Neutrophil (primary cell): ENCODE results near the gene B3GLCT.

ENCODE experiments used
- H3K27ac ChIP-seq: fragments of 200-600 bp; sonication (generic); 2 replicates; pipeline ENCODE4 v1.5.1; 2016; ENCODE audit warnings: mild to moderate bottlenecking, moderate library complexity
- H3K27me3 ChIP-seq: fragments of 200-600 bp; sonication (generic); 2 replicates; pipeline ENCODE4 v1.6.0; 2016; ENCODE audit warnings: mild to moderate bottlenecking
- H3K36me3 ChIP-seq: fragments of 200-600 bp; sonication (generic); 2 replicates; pipeline ENCODE4 v1.5.1; 2017
- H3K4me1 ChIP-seq, 2 experiments: fragments of 200-600 bp in 1 of 2; sonication (generic) in 1 of 2; 1 replicate in 1 of 2; 2 replicates in 1 of 2; pipeline versions ENCODE4 v1.5.1 to v1.6.1; 2013 to 2016; ENCODE audit warnings: low read depth in 1 of 2, low read length in 1 of 2, mild to moderate bottlenecking in 1 of 2, moderate library complexity in 1 of 2; ENCODE audit not compliant: control insufficient read depth in 1 of 2, insufficient read depth in 1 of 2
- H3K4me3 ChIP-seq, 2 experiments: fragments of 200-600 bp in 1 of 2; sonication (generic) in 1 of 2; 1 replicate in 1 of 2; 2 replicates in 1 of 2; pipeline ENCODE4 v1.5.1; 2013 to 2016; ENCODE audit warnings: low read depth in 1 of 2, low read length in 1 of 2, mild to moderate bottlenecking in 1 of 2, moderate library complexity in 1 of 2
- H3K9me3 ChIP-seq: fragments of 200-600 bp; sonication (generic); 2 replicates; pipeline ENCODE4 v1.5.1; 2016
- TF ChIP-seq, protein P1 (sequence below): fragments of 200-600 bp; sonication (generic); IDR thresholded peaks from 2 replicates; pipeline ENCODE4 v1.5.1; 2016; ENCODE audit warnings: antibody characterized with exemption

Gene B3GLCT

GRCh38 chr13:31184981-31185645, 14.7 kb upstream of the B3GLCT start:
- TF ChIP-seq, protein P1, sequence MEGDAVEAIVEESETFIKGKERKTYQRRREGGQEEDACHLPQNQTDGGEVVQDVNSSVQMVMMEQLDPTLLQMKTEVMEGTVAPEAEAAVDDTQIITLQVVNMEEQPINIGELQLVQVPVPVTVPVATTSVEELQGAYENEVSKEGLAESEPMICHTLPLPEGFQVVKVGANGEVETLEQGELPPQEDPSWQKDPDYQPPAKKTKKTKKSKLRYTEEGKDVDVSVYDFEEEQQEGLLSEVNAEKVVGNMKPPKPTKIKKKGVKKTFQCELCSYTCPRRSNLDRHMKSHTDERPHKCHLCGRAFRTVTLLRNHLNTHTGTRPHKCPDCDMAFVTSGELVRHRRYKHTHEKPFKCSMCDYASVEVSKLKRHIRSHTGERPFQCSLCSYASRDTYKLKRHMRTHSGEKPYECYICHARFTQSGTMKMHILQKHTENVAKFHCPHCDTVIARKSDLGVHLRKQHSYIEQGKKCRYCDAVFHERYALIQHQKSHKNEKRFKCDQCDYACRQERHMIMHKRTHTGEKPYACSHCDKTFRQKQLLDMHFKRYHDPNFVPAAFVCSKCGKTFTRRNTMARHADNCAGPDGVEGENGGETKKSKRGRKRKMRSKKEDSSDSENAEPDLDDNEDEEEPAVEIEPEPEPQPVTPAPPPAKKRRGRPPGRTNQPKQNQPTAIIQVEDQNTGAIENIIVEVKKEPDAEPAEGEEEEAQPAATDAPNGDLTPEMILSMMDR = no peak
- no peaks in the 10 kb centered on the region for H3K27me3 ChIP-seq
- no peaks in the 10 kb centered on the region for H3K36me3 ChIP-seq
- H3K27ac ChIP-seq = no peak overlapping the region
- H3K4me1 ChIP-seq = peaks cover 11 to 12% of the 10 kb centered on the region in 2 experiments
- no peak overlapping the region for H3K4me3 ChIP-seq
- H3K9me3 ChIP-seq = no peaks in the 10 kb centered on the region

GRCh38 chr13:31191748-31192147, 8.0 kb upstream of the B3GLCT start:
- Histone ChIP-seq H3K4me3 (no peak overlapping the region), H3K36me3 (no peaks in the 10 kb centered on the region), H3K9me3 (no peaks in the 10 kb centered on the region), H3K27ac (no peak overlapping the region), H3K27me3 (no peaks in the 10 kb centered on the region), H3K4me1 (no peaks in the 10 kb centered on the region)
- TF ChIP-seq, protein P1 = no peak

DNA sequence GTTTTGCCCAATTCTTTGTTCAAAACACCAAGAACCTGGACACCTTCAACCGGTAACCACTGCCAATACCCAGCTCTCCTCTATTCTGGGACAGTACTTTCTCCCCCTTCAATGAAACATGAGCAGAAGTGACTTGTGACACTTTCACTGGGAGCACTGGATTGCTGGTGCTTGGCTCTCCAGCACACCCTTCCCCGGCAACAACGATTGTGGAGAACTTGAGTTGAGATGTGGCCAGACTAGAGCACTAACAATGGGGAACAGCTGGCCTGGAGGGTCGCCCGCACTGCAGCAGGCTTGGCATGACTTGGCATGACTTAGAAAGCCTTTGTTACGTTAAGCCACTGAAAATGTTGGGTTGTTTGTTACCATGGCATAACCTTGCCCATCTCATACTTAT, 7.5 kb upstream of the B3GLCT start:
- Histone ChIP-seq H3K27ac (no peak overlapping the region), H3K4me3 (no peak overlapping the region), H3K4me1 (no peaks in the 10 kb centered on the region), H3K36me3 (no peaks in the 10 kb centered on the region), H3K27me3 (no peaks in the 10 kb centered on the region), H3K9me3 (no peaks in the 10 kb centered on the region)
- TF ChIP-seq, protein P1 = no peak

DNA sequence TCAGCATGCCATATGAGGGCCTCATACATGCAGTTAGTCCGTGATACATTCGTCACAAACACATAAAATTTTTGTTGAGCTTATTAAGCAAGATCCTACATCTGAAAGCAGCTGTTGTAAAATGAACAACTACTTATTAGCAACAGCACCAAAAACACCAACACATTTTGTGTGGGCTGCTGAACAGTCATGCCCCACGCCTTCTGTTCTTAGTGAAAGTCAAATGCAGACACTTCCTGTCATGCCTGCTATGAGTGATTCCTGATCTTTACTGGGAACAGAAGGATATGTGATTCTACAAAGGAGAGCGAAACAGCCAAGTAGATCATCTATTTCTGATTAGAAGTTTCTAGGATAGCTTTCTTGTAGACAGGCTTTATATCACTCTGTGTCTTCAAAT, 4.2 kb upstream of the B3GLCT start:
- Histone ChIP-seq H3K27me3 (no peaks in the 10 kb centered on the region), H3K36me3 (no peaks in the 10 kb centered on the region), H3K9me3 (no peaks in the 10 kb centered on the region), H3K27ac (no peak overlapping the region), H3K4me3 (no peak overlapping the region), H3K4me1 (peaks cover 12 to 14% of the 10 kb centered on the region in 2 experiments)
- TF ChIP-seq, protein P1 = no peak

- TF ChIP-seq, protein P1 = no peak
These were observed 2.8 kb upstream of the B3GLCT start for GRCh38 chr13:31196992-31197391.

More at GRCh38 chr13:31196992-31197391, 2.8 kb upstream of the B3GLCT start:
- H3K4me3 ChIP-seq = no peak overlapping the region
- no peaks in the 10 kb centered on the region for H3K36me3 ChIP-seq
- peaks cover 20 to 26% of the 10 kb centered on the region in 2 experiments for H3K4me1 ChIP-seq
- H3K27me3 ChIP-seq = no peaks in the 10 kb centered on the region
- no peak overlapping the region for H3K27ac ChIP-seq
- H3K9me3 ChIP-seq = no peaks in the 10 kb centered on the region
